Measurements from ENCODE around the gene TENT5C. TPM values are rescaled to one million over a fixed set of nuclear protein-coding genes. Genes with fewer than 3 reads are reported as not detected.

Gene TENT5C
- total and polyA plus RNA-seq, 10 of the 15 experiments (the other 5 are each of a cell fraction or from before 2014, with no cell fraction given), result 0.19 to 2.4 (median 0.78) TPM

- no peak for TF ChIP-seq CEBPZ (IDR thresholded peaks at IDR 0.05; ENCODE audit: low read depth, low read length)
- no peak for TF ChIP-seq BCLAF1 (IDR thresholded peaks at IDR 0.05)
- peak; percentile 51 for TF ChIP-seq ATF7 (IDR thresholded peaks at IDR 0.05; ENCODE audit: low read depth)
- no peak for TF ChIP-seq ZZZ3 (IDR thresholded peaks at IDR 0.05; ENCODE audit: control insufficient read depth, insufficient read length, low read depth)
- TF ChIP-seq RBBP5 (conservative IDR thresholded peaks at IDR 0.05), result no peak
- no peak for TF ChIP-seq YBX1 (IDR thresholded peaks at IDR 0.05)
- no peak for TF ChIP-seq MXI1 (IDR thresholded peaks at IDR 0.05; ENCODE audit: low read depth, low read length)
- TF ChIP-seq ZNF592 (IDR thresholded peaks at IDR 0.05), result no peak
- no peak for TF ChIP-seq FOXK2 (IDR thresholded peaks at IDR 0.05)
- TF ChIP-seq, protein P1, sequence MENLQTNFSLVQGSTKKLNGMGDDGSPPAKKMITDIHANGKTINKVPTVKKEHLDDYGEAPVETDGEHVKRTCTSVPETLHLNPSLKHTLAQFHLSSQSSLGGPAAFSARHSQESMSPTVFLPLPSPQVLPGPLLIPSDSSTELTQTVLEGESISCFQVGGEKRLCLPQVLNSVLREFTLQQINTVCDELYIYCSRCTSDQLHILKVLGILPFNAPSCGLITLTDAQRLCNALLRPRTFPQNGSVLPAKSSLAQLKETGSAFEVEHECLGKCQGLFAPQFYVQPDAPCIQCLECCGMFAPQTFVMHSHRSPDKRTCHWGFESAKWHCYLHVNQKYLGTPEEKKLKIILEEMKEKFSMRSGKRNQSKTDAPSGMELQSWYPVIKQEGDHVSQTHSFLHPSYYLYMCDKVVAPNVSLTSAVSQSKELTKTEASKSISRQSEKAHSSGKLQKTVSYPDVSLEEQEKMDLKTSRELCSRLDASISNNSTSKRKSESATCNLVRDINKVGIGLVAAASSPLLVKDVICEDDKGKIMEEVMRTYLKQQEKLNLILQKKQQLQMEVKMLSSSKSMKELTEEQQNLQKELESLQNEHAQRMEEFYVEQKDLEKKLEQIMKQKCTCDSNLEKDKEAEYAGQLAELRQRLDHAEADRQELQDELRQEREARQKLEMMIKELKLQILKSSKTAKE (IDR thresholded peaks at IDR 0.05; ENCODE audit: low read depth, poor library complexity, severe bottlenecking), result peak; percentile 69
- peak; percentile 73 for TF ChIP-seq TBL1XR1 (IDR thresholded peaks at IDR 0.05; ENCODE audit: low read depth, low read length)
- no peak for TF ChIP-seq E2F8 (IDR thresholded peaks at IDR 0.05; ENCODE audit: low read depth, partially characterized antibody)
- peak; percentile 67 to 78 for TF ChIP-seq EP300 (IDR thresholded peaks at IDR 0.05; ENCODE audit: borderline replicate concordance in 1 of 2, control insufficient read depth in 1 of 2, low read depth in 2 of 2, low read length in 2 of 2)
These were observed 50.4 kb downstream of the TENT5C start (continued) for GRCh38 chr1:117656202-117656641.

Measured in GM12878 (cell line).